Lower leg skin (tissue), 3 donors: ENCODE measurements around the gene SRCAP.

Source experiments
- CTCF ChIP-seq, 3 donors: fragments of 450-650 bp; IDR thresholded peaks; one replicate each; pipeline ENCODE4 v1.5.1; 2016; ENCODE audit warnings: antibody characterized with exemption in 3 of 3, mild to moderate bottlenecking in 3 of 3, moderate library complexity in 2 of 3
- POLR2A ChIP-seq, 2 donors: fragments of 450-650 bp; IDR thresholded peaks; one replicate each; pipeline ENCODE4 v1.6.1; 2016 to 2017; ENCODE audit warnings: antibody characterized with exemption in 2 of 2, mild to moderate bottlenecking in 1 of 2, moderate library complexity in 1 of 2

- TF ChIP-seq CTCF (IDR thresholded peaks at IDR 0.05): no peak
- no peak for TF ChIP-seq POLR2A (IDR thresholded peaks at IDR 0.05)
Measured at GRCh38 chr16:30784215-30784614, 85.2 kb downstream of the SRCAP start.
